GM23338 (cell line): Measurements from ENCODE around the gene CHRNB4. TPM values are rescaled to one million over a fixed set of nuclear protein-coding genes. Genes with fewer than 3 reads are reported as not detected.

ENCODE experiments used
- ATAC-seq: fragments of 200-7000 bp; cut with Tn5 transposase; 3 replicates; pipeline ENCODE4 v1.9.1; 2020
- DNase-seq: peaks from one replicate; pipeline ENCODE4 v3.0.0-alpha.2; 2015; ENCODE audit warnings: low spot score
- H2AFZ ChIP-seq: fragments of 200-600 bp; sonication (generic); 2 replicates; pipeline ENCODE4 v1.8.0; 2016; ENCODE audit warnings: antibody characterized with exemption, mild to moderate bottlenecking, moderate library complexity
- H3F3A ChIP-seq: fragments of 200-600 bp; sonication (generic); replicated peaks from 2 replicates; pipeline ENCODE4 v1.8.0; 2017; ENCODE audit warnings: antibody characterized with exemption, mixed run types, low read depth
- H3K27ac ChIP-seq: fragments of 200-600 bp; sonication (generic); 2 replicates; pipeline ENCODE4 v1.6.1; 2016; ENCODE audit warnings: low read depth
- H3K27me3 ChIP-seq: fragments of 200-600 bp; sonication (generic); 2 replicates; pipeline ENCODE4 v1.8.0; 2016; ENCODE audit warnings: mild to moderate bottlenecking, mixed run types, moderate library complexity; ENCODE audit not compliant: insufficient read depth
- H3K36me3 ChIP-seq: fragments of 200-600 bp; sonication (generic); 2 replicates; pipeline ENCODE4 v1.8.0; 2016; ENCODE audit warnings: mild to moderate bottlenecking; ENCODE audit not compliant: insufficient read depth
- H3K4me1 ChIP-seq: fragments of 200-600 bp; sonication (generic); 2 replicates; pipeline ENCODE4 v1.8.0; 2016; ENCODE audit warnings: mild to moderate bottlenecking, moderate library complexity; ENCODE audit not compliant: insufficient read depth
- H3K4me2 ChIP-seq: fragments of 200-600 bp; sonication (generic); 2 replicates; pipeline ENCODE4 v1.7.1; 2017; ENCODE audit warnings: mixed run types
- H3K4me3 ChIP-seq: fragments of 200-600 bp; sonication (generic); 2 replicates; pipeline ENCODE4 v1.6.1; 2016; ENCODE audit warnings: mixed run types
- H3K79me2 ChIP-seq: fragments of 200-600 bp; sonication (generic); replicated peaks from 2 replicates; pipeline ENCODE4 v1.8.0; 2017; ENCODE audit warnings: mild to moderate bottlenecking; ENCODE audit not compliant: insufficient read depth
- H3K9me2 ChIP-seq: fragments of 200-600 bp; sonication (generic); 2 replicates; pipeline ENCODE4 v1.8.0; 2017; ENCODE audit not compliant: insufficient read depth
- H4K20me1 ChIP-seq: fragments of 200-600 bp; sonication (generic); replicated peaks from 2 replicates; pipeline ENCODE4 v1.8.0; 2017; ENCODE audit warnings: mild to moderate bottlenecking; ENCODE audit not compliant: insufficient read depth
- H3K27ac Mint-ChIP-seq: 2 replicates; pipeline ENCODE4 v1.8.0; 2020; ENCODE audit warnings: inconsistent platforms, mild to moderate bottlenecking, moderate library complexity, mixed read lengths
- H3K27me3 Mint-ChIP-seq: 3 replicates; pipeline ENCODE4 v1.8.0; 2022; ENCODE audit warnings: low read depth, mild to moderate bottlenecking, moderate library complexity, mixed read lengths, inconsistent platforms; ENCODE audit not compliant: insufficient read depth, poor library complexity
- H3K36me3 Mint-ChIP-seq: 3 replicates; pipeline ENCODE4 v1.8.0; 2021; ENCODE audit warnings: low read depth, mild to moderate bottlenecking, inconsistent platforms, moderate library complexity, mixed read lengths
- H3K4me1 Mint-ChIP-seq: 3 replicates; pipeline ENCODE4 v1.8.0; 2020; ENCODE audit warnings: mild to moderate bottlenecking, inconsistent platforms, mixed read lengths
- H3K4me3 Mint-ChIP-seq: 3 replicates; pipeline ENCODE4 v1.8.0; 2021; ENCODE audit warnings: moderate library complexity, mild to moderate bottlenecking, inconsistent platforms, mixed read lengths
- H3K9me3 Mint-ChIP-seq: 3 replicates; pipeline ENCODE4 v1.8.0; 2020; ENCODE audit warnings: moderate library complexity, mild to moderate bottlenecking, inconsistent platforms, mixed read lengths
- CREB1 ChIP-seq: fragments of 250-450 bp; sonication (Bioruptor Pico); IDR thresholded peaks from 2 replicates; pipeline ENCODE4 v1.5.0; 2020; ENCODE audit warnings: low read depth, mild to moderate bottlenecking, moderate library complexity
- EZH2phosphoT487 ChIP-seq: fragments of 200-600 bp; sonication (generic); IDR thresholded peaks from one replicate; pipeline ENCODE4 v1.8.1; 2018; ENCODE audit warnings: antibody characterized with exemption; ENCODE audit not compliant: unreplicated experiment
- NANOG ChIP-seq: IDR thresholded peaks from 2 replicates; pipeline ENCODE4 v1.6.1; 2016; ENCODE audit warnings: antibody characterized with exemption, borderline replicate concordance
- STAT1 ChIP-seq: IDR thresholded peaks from one replicate; pipeline ENCODE4 v1.6.1; 2016; ENCODE audit warnings: antibody characterized with exemption; ENCODE audit not compliant: unreplicated experiment
- ZNF114 ChIP-seq: fragments of 250-450 bp; sonication (Bioruptor Pico); IDR thresholded peaks from 2 replicates; pipeline ENCODE4 v1.5.0; 2020; ENCODE audit warnings: mild to moderate bottlenecking, moderate library complexity
- ZNF331 ChIP-seq: fragments of 250-450 bp; sonication (Bioruptor Pico); IDR thresholded peaks from 2 replicates; pipeline ENCODE4 v1.5.0; 2020; ENCODE audit warnings: low read depth, mild to moderate bottlenecking, moderate library complexity
- polyA plus RNA-seq: library from polyadenylated mRNA; unstranded; fragments of >200 nt; fragmentation: Nextera tagmentation; extraction: Ambion mirVana; gene quantifications from 2 replicates; pipeline ENCODE4 v1.2.1, GENCODE V29; 2016
- total RNA-seq: library from RNA; depleted of rRNA; stranded (reverse); fragments of >200 nt; shearing (Covaris generic); gene quantifications from 2 replicates; pipeline ENCODE4 v1.2.3, GENCODE V29; 2014
- TF ChIP-seq, protein P1 (sequence below): IDR thresholded peaks from 2 replicates; pipeline ENCODE4 v1.6.1; 2016; ENCODE audit warnings: antibody characterized with exemption
- TF ChIP-seq, protein P2 (sequence below): IDR thresholded peaks from one replicate; pipeline ENCODE4 v1.6.1; 2018; ENCODE audit warnings: antibody characterized with exemption; ENCODE audit not compliant: unreplicated experiment

The CHRNB4 gene
- total and polyA plus RNA-seq, 2 experiments from 2014 or later, result 1.4 to 1.6 TPM

DNA sequence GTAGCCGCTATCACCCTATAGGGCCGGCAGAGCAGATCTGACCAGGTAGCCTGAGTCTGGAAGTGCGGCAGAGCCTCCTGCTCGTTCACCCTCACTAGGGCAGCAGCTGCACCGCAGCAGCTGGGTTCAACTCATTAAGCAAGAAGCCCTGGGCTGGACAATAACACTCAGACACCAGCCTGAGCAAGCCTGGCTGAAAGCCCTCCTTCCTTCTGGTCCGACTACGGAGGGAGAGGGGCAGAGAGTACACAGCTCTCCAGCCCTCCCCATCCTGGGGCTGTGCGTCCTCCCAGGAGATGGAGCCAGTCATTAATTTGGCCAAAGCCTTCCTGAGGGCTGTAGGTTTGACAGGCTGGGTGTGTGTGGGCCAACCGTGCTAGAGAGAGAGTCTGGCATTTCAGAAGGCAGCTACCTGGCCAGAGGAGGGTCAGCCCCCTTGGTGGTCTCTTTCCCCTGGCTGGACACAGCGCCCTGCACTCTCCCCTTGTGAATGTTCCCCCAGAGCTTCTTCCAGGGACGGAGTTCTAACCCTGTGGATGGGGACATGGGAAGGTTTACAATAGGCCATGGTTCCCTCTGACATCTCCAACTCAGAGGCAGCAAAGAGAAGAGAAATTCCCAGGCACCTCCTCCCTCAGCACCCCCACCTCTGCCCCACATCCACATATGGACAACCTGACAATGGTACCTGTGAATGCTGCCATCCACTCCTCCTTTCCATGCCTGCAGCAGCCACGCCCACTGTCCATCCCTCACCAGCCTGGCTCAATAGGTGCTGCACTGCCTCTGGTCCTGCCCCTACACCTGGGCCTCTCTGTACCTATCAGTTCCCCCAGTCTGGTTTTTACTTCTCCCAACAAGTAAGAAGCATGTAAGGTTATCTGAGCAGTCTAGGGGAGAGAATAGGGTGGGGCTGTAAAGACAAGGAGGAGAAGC, 6.5 kb downstream of the CHRNB4 start:
- H3K27me3 Mint-ChIP-seq, result peaks cover 8% of the 10 kb centered on the region

DNA sequence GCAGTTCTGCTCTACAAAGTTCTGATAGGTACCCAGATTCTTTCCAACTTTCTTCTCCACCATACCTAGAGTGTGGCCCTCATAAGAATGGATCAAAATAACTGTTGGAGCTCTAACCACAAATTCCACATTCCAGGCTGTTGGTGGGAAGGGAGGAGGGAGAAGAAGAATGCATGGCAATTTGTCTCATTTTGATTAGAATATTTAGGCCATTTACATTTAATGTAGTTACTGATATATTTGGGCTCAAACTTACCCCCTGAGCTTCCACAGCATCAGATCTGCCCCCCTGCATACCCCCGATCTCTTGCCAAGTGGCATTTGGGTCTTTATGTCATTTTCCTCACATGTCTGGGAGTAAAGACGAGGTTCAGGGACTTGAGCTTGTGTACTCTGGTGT, 7.7 kb downstream of the CHRNB4 start:
- H3K27ac Mint-ChIP-seq, result no peak overlapping the region
- Histone ChIP-seq H3K27ac (no peak overlapping the region), H2AFZ (no peak overlapping the region), H4K20me1 (no peaks in the 10 kb centered on the region), H3K36me3 (no peaks in the 10 kb centered on the region), H3K79me2 (no peaks in the 10 kb centered on the region), H3K4me1 (no peaks in the 10 kb centered on the region), H3K4me2 (no peak overlapping the region), H3K4me3 (no peak overlapping the region), H3K9me2 (no peaks in the 10 kb centered on the region), H3F3A (no peaks in the 10 kb centered on the region), H3K27me3 (no peaks in the 10 kb centered on the region)
- no peaks in the 10 kb centered on the region; the same call in 2 of the 3 replicates for H3K4me1 Mint-ChIP-seq
- peaks cover 5% of the 10 kb centered on the region; the same call in 2 of the 3 replicates for H3K36me3 Mint-ChIP-seq
- no peak for ATAC-seq
- no peak for DNase-seq
- H3K4me3 Mint-ChIP-seq, result no peak overlapping the region
- H3K9me3 Mint-ChIP-seq, result no peaks in the 10 kb centered on the region; the same call in 2 of the 3 replicates
- peaks cover 3% of the 10 kb centered on the region for H3K27me3 Mint-ChIP-seq
- TF ChIP-seq, protein P1, sequence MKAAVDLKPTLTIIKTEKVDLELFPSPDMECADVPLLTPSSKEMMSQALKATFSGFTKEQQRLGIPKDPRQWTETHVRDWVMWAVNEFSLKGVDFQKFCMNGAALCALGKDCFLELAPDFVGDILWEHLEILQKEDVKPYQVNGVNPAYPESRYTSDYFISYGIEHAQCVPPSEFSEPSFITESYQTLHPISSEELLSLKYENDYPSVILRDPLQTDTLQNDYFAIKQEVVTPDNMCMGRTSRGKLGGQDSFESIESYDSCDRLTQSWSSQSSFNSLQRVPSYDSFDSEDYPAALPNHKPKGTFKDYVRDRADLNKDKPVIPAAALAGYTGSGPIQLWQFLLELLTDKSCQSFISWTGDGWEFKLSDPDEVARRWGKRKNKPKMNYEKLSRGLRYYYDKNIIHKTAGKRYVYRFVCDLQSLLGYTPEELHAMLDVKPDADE, result no peak
- no peak for TF ChIP-seq ZNF331 (CRISPR knock-in tag)
- no peak for TF ChIP-seq CREB1 (CRISPR knock-in tag)
- TF ChIP-seq, protein P2, sequence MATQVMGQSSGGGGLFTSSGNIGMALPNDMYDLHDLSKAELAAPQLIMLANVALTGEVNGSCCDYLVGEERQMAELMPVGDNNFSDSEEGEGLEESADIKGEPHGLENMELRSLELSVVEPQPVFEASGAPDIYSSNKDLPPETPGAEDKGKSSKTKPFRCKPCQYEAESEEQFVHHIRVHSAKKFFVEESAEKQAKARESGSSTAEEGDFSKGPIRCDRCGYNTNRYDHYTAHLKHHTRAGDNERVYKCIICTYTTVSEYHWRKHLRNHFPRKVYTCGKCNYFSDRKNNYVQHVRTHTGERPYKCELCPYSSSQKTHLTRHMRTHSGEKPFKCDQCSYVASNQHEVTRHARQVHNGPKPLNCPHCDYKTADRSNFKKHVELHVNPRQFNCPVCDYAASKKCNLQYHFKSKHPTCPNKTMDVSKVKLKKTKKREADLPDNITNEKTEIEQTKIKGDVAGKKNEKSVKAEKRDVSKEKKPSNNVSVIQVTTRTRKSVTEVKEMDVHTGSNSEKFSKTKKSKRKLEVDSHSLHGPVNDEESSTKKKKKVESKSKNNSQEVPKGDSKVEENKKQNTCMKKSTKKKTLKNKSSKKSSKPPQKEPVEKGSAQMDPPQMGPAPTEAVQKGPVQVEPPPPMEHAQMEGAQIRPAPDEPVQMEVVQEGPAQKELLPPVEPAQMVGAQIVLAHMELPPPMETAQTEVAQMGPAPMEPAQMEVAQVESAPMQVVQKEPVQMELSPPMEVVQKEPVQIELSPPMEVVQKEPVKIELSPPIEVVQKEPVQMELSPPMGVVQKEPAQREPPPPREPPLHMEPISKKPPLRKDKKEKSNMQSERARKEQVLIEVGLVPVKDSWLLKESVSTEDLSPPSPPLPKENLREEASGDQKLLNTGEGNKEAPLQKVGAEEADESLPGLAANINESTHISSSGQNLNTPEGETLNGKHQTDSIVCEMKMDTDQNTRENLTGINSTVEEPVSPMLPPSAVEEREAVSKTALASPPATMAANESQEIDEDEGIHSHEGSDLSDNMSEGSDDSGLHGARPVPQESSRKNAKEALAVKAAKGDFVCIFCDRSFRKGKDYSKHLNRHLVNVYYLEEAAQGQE, result no peak
- TF ChIP-seq NANOG, result no peak
- TF ChIP-seq ZNF114, result no peak
- no peak for TF ChIP-seq STAT1
- TF ChIP-seq EZH2phosphoT487, result no peak

More for the DNA sequence above, 6.5 kb downstream of the CHRNB4 start:
- no peaks in the 10 kb centered on the region for H3F3A ChIP-seq
- no peak overlapping the region for H3K27ac Mint-ChIP-seq
- H3K79me2 ChIP-seq, result no peaks in the 10 kb centered on the region
- H2AFZ ChIP-seq, result no peak overlapping the region
- H3K36me3 ChIP-seq, result no peaks in the 10 kb centered on the region
- H3K27ac ChIP-seq, result no peak overlapping the region
- no peaks in the 10 kb centered on the region; the same call in 2 of the 3 replicates for H3K9me3 Mint-ChIP-seq
- no peaks in the 10 kb centered on the region for H3K27me3 ChIP-seq
- H3K4me2 ChIP-seq, result no peak overlapping the region
- H3K9me2 ChIP-seq, result no peaks in the 10 kb centered on the region
- no peak overlapping the region for H3K4me3 ChIP-seq
- H3K36me3 Mint-ChIP-seq, result peaks cover 5% of the 10 kb centered on the region; the same call in 2 of the 3 replicates
- H3K4me1 Mint-ChIP-seq, result peaks cover 5% of the 10 kb centered on the region; the same call in 1 of the 3 replicates
- DNase-seq (no peak), ATAC-seq (no peak)
- H4K20me1 ChIP-seq, result no peaks in the 10 kb centered on the region
- H3K4me3 Mint-ChIP-seq, result no peak overlapping the region
- no peaks in the 10 kb centered on the region for H3K4me1 ChIP-seq
- TF ChIP-seq, protein P2, result no peak
- TF ChIP-seq ZNF331 (CRISPR knock-in tag) (no peak), NANOG (no peak)
- TF ChIP-seq, protein P1, result no peak
